Loucy (cell line): ENCODE measurements around the gene EPHA5.
"Not testable (repeated sequence)": the region's sequence is repeated elsewhere in the genome, so short reads cannot be mapped to it uniquely, and the experiment has no call there.

Experiments
- EZH2phosphoT487 ChIP-seq: fragments of 200-600 bp; IDR thresholded peaks from 2 replicates; pipeline ENCODE4 v1.6.1; 2018; ENCODE audit warnings: antibody characterized with exemption, mild to moderate bottlenecking, moderate library complexity, borderline replicate concordance
- TF ChIP-seq, protein P1 (sequence below): fragments of 200-600 bp; sonication (generic); conservative IDR thresholded peaks from 2 replicates; pipeline ENCODE4 v1.5.1; 2014; ENCODE audit warnings: mild to moderate bottlenecking, antibody characterized with exemption, low read length

DNA sequence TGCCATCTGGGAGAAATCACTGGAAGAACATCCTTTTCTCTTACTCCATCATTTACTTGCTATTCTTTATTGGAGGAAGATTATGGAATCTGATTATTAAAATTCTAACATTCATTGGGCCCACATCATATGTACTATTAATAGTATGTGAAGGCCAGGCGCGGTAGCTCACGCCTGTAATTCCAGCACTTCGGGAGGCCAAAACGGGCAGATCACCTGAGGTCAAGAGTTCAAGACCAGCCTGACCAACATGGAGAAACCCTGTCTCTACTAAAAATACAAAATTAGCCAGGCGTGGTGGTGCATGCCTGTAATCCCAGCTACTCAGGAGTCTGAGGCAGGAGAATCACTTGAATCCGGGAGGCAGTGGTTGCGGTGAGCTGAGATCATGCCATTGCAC is 361.7 kb downstream of the EPHA5 start:
- TF ChIP-seq EZH2phosphoT487: not testable (repeated sequence)
- TF ChIP-seq, protein P1, sequence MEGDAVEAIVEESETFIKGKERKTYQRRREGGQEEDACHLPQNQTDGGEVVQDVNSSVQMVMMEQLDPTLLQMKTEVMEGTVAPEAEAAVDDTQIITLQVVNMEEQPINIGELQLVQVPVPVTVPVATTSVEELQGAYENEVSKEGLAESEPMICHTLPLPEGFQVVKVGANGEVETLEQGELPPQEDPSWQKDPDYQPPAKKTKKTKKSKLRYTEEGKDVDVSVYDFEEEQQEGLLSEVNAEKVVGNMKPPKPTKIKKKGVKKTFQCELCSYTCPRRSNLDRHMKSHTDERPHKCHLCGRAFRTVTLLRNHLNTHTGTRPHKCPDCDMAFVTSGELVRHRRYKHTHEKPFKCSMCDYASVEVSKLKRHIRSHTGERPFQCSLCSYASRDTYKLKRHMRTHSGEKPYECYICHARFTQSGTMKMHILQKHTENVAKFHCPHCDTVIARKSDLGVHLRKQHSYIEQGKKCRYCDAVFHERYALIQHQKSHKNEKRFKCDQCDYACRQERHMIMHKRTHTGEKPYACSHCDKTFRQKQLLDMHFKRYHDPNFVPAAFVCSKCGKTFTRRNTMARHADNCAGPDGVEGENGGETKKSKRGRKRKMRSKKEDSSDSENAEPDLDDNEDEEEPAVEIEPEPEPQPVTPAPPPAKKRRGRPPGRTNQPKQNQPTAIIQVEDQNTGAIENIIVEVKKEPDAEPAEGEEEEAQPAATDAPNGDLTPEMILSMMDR: not testable (repeated sequence)
